HepG2 (cell line): Measurements from ENCODE around the gene CLCN2. TPM values are rescaled to one million over a fixed set of nuclear protein-coding genes. Genes with fewer than 3 reads are reported as not detected.

Source experiments
- CBX2 ChIP-seq, 2 experiments: fragments of 200-600 bp in 1 of 2; sonication (generic); formaldehyde crosslinking in 1 of 2; IDR thresholded peaks; 2 replicates each; pipeline versions ENCODE4 v1.7.0 to v1.8.1; 2018 to 2022; ENCODE audit warnings: low read depth in 2 of 2, low read length in 1 of 2, mild to moderate bottlenecking in 1 of 2, missing genetic modification reagents in 1 of 2
- GATA4 ChIP-seq: sonication (generic); IDR thresholded peaks from 2 replicates; pipeline ENCODE4 v1.6.1; 2016; ENCODE audit warnings: antibody characterized with exemption, low read depth, borderline replicate concordance
- GZF1 ChIP-seq: sonication (generic); formaldehyde crosslinking; IDR thresholded peaks from 2 replicates; pipeline ENCODE4 v1.5.1; 2020; ENCODE audit warnings: mild to moderate bottlenecking, missing genetic modification reagents
- KAT2B ChIP-seq: fragments of 150-350 bp; IDR thresholded peaks from 2 replicates; pipeline ENCODE4 v1.6.1; 2014; ENCODE audit warnings: low read depth, low read length, borderline replicate concordance
- MIER3 ChIP-seq: IDR thresholded peaks from 2 replicates; pipeline ENCODE4 v1.6.1; 2016; ENCODE audit warnings: missing compliant biosample characterization, borderline replicate concordance
- POLR2G ChIP-seq: fragments of 200-400 bp; formaldehyde crosslinking; IDR thresholded peaks from 2 replicates; pipeline ENCODE4 v1.6.1; 2018; ENCODE audit warnings: mild to moderate bottlenecking, low read depth, low read length, moderate library complexity
- RAD21 ChIP-seq: fragments of 450-650 bp; formaldehyde crosslinking; IDR thresholded peaks from 2 replicates; pipeline ENCODE4 v1.5.0; 2020; ENCODE audit warnings: mild to moderate bottlenecking
- SMAD9 ChIP-seq: sonication (generic); formaldehyde crosslinking; IDR thresholded peaks from 2 replicates; pipeline ENCODE4 v1.5.1; 2020; ENCODE audit warnings: mild to moderate bottlenecking, missing genetic modification reagents
- SOX6 ChIP-seq, 2 experiments: fragments of 450-650 bp in 1 of 2; sonication (generic) in 1 of 2; formaldehyde crosslinking in 1 of 2; IDR thresholded peaks; 2 replicates each; pipeline versions ENCODE4 v1.4.0 to v1.6.1; 2017 to 2020; ENCODE audit warnings: antibody characterized with exemption in 1 of 2, mild to moderate bottlenecking in 1 of 2, missing genetic modification reagents in 1 of 2
- SRSF9 ChIP-seq: fragments of 200-400 bp; formaldehyde crosslinking; IDR thresholded peaks from 2 replicates; pipeline ENCODE4 v1.6.1; 2018; ENCODE audit warnings: borderline replicate concordance, mild to moderate bottlenecking, low read depth, low read length; ENCODE audit not compliant: insufficient read depth, poor library complexity, severe bottlenecking
- ZNF136 ChIP-seq: sonication (generic); formaldehyde crosslinking; IDR thresholded peaks from 2 replicates; pipeline ENCODE4 v1.8.1; 2022; ENCODE audit warnings: low read depth, mild to moderate bottlenecking, moderate library complexity, missing genetic modification reagents
- ZNF253 ChIP-seq: sonication (generic); formaldehyde crosslinking; IDR thresholded peaks from 2 replicates; pipeline ENCODE4 v1.8.0; 2022; ENCODE audit warnings: mild to moderate bottlenecking, missing genetic modification reagents, borderline replicate concordance
- ZNF274 ChIP-seq: sonication (generic); formaldehyde crosslinking; IDR thresholded peaks from 2 replicates; pipeline ENCODE4 v1.5.1; 2020; ENCODE audit warnings: mild to moderate bottlenecking, missing genetic modification reagents
- ZNF552 ChIP-seq: sonication (generic); formaldehyde crosslinking; IDR thresholded peaks from 2 replicates; pipeline ENCODE4 v1.9.0; 2022; ENCODE audit warnings: missing genetic modification reagents, mild to moderate bottlenecking, borderline replicate concordance
- ZNF607 ChIP-seq: sonication (generic); formaldehyde crosslinking; IDR thresholded peaks from 2 replicates; pipeline ENCODE4 v1.5.1; 2020; ENCODE audit warnings: missing genetic modification reagents, mild to moderate bottlenecking, borderline replicate concordance
- ZNF670 ChIP-seq: sonication (generic); formaldehyde crosslinking; IDR thresholded peaks from 2 replicates; pipeline ENCODE4 v1.8.0; 2022; ENCODE audit warnings: mild to moderate bottlenecking, missing genetic modification reagents, borderline replicate concordance
- ZNF761 ChIP-seq: sonication (generic); formaldehyde crosslinking; conservative IDR thresholded peaks from 2 replicates; pipeline ENCODE4 v1.4.0; 2020; ENCODE audit warnings: mild to moderate bottlenecking, missing genetic modification reagents
- ZSCAN21 ChIP-seq: sonication (generic); formaldehyde crosslinking; IDR thresholded peaks from 2 replicates; pipeline ENCODE4 v1.8.0; 2022; ENCODE audit warnings: mild to moderate bottlenecking, missing genetic modification reagents, moderate library complexity, borderline replicate concordance
- ZZZ3 ChIP-seq: sonication (generic); formaldehyde crosslinking; IDR thresholded peaks from 2 replicates; pipeline ENCODE4 v1.4.0; 2020; ENCODE audit warnings: missing genetic modification reagents, mild to moderate bottlenecking, borderline replicate concordance
- polyA plus RNA-seq, 8 experiments: library from polyadenylated mRNA; depleted of rRNA in 3 of 8; stranded (reverse) in 7 of 8; unstranded in 1 of 8; fragments of >200 nt; fragmentation: Illumina TruSeq in 4 of 8; extraction: Trizol in 4 of 8; gene quantifications; 2 replicates each; pipeline versions ENCODE4 v1.2.1 to v1.2.3, GENCODE V29; 2011 to 2016; ENCODE audit warnings: low read depth in 4 of 8, missing spikeins in 1 of 8, mixed read lengths in 1 of 8; ENCODE audit not compliant: insufficient read depth in 1 of 8
- total RNA-seq, 5 experiments: library from RNA; depleted of rRNA; stranded (reverse); fragments of >200 nt; fragmentation: Illumina TruSeq; extraction: Trizol; gene quantifications; 2 replicates each; pipeline ENCODE4 v1.2.3, GENCODE V29; 2016; ENCODE audit warnings: low read depth in 1 of 5
- TF ChIP-seq, protein P1 (sequence below): fragments of 450-650 bp; IDR thresholded peaks from 2 replicates; pipeline ENCODE4 v1.6.1; 2017
- TF ChIP-seq, protein P2 (sequence below): sonication (generic); formaldehyde crosslinking; IDR thresholded peaks from 2 replicates; pipeline ENCODE4 v1.5.0; 2020; ENCODE audit warnings: missing genetic modification reagents
- TF ChIP-seq, protein P3 (sequence below): sonication (generic); formaldehyde crosslinking; IDR thresholded peaks from 2 replicates; pipeline ENCODE4 v1.8.1; 2023; ENCODE audit warnings: mild to moderate bottlenecking, missing genetic modification reagents
- TF ChIP-seq, protein P4 (sequence below): IDR thresholded peaks from 2 replicates; pipeline ENCODE4 v1.6.1; 2016; ENCODE audit warnings: missing biosample characterization, missing genetic modification reagents, low read depth
- TF ChIP-seq, protein P5 (sequence below): sonication (generic); formaldehyde crosslinking; IDR thresholded peaks from 2 replicates; pipeline ENCODE4 v1.4.0; 2020; ENCODE audit warnings: mild to moderate bottlenecking, missing genetic modification reagents

CLCN2 gene
- total and polyA plus RNA-seq, 2 of the 13 experiments (the other 11 are each of a cell fraction or from before 2014, with no cell fraction given) = 11.4 to 13.5 TPM

DNA sequence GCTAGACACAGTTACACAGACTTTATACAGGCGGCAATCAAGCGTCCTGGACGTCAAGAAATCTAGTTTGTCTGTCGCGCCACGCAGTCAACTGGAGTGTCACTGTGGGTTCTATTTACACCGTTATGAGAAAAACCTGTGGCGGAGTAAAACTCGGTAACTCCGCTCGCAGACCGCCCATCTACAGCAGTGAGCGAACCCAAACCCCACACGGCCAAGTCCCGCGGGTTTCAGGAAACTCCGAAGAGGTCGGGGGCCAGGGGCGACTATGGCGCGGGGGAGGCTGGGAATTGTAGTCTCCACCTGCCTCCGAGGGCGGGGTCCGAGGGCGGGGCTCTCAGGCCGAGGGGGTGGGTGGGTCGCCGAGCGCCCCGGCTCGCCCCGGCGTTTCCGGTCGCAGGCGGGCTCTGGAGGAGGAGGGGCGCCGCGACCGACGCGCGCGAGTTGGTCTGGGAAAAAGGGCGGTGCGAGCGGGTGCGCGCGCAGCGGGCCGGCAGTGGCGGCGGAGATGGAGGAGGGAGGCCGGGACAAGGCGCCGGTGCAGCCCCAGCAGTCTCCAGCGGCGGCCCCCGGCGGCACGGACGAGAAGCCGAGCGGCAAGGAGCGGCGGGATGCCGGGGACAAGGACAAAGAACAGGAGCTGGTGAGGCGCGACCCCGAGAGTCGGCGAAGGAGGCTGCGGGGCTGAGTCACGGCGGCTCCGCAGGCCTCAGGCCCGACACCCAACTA is 62.5 kb downstream of the CLCN2 start, which contains the start of gene PSMD2 (continued):
- TF ChIP-seq, protein P1, sequence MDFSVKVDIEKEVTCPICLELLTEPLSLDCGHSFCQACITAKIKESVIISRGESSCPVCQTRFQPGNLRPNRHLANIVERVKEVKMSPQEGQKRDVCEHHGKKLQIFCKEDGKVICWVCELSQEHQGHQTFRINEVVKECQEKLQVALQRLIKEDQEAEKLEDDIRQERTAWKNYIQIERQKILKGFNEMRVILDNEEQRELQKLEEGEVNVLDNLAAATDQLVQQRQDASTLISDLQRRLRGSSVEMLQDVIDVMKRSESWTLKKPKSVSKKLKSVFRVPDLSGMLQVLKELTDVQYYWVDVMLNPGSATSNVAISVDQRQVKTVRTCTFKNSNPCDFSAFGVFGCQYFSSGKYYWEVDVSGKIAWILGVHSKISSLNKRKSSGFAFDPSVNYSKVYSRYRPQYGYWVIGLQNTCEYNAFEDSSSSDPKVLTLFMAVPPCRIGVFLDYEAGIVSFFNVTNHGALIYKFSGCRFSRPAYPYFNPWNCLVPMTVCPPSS = no peak
- TF ChIP-seq POLR2G (peak; percentile 95), RAD21 (CRISPR knock-in tag) (0 out of 2 replicates have a peak, but pooled peaks have one; percentile 10), ZSCAN21 (peak; percentile 78), SMAD9 (CRISPR knock-in tag) (no peak), ZNF552 (no peak), ZNF253 (CRISPR knock-in tag) (no peak), MIER3 (CRISPR knock-in tag) (no peak), SRSF9 (no peak), GZF1 (CRISPR knock-in tag) (no peak), ZZZ3 (CRISPR knock-in tag) (peak; percentile 68; the same call in 1 of the 2 replicates), CBX2 (IDR thresholded peaks at IDR 0.05; ENCODE audit: low read depth, low read length) (no peak), CBX2 (CRISPR knock-in tag; IDR thresholded peaks at IDR 0.05; ENCODE audit: low read depth) (no peak), ZNF761 (CRISPR knock-in tag) (no peak), ZNF274 (CRISPR knock-in tag) (peak; percentile 42; the same call in 1 of the 2 replicates), ZNF136 (0 out of 2 replicates have a peak, but pooled peaks have one; percentile 65), ZNF670 (CRISPR knock-in tag) (no peak), GATA4 (no peak; the same call in 1 of the 2 replicates), KAT2B (no peak), ZNF607 (peak; percentile 52; the same call in 1 of the 2 replicates), SOX6 (IDR thresholded peaks at IDR 0.05) (no peak), SOX6 (CRISPR knock-in tag; IDR thresholded peaks at IDR 0.05) (peak; percentile 24; the same call in 1 of the 2 replicates)
- TF ChIP-seq, protein P2, sequence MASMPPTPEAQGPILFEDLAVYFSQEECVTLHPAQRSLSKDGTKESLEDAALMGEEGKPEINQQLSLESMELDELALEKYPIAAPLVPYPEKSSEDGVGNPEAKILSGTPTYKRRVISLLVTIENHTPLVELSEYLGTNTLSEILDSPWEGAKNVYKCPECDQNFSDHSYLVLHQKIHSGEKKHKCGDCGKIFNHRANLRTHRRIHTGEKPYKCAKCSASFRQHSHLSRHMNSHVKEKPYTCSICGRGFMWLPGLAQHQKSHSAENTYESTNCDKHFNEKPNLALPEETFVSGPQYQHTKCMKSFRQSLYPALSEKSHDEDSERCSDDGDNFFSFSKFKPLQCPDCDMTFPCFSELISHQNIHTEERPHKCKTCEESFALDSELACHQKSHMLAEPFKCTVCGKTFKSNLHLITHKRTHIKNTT = no peak
- TF ChIP-seq, protein P3, sequence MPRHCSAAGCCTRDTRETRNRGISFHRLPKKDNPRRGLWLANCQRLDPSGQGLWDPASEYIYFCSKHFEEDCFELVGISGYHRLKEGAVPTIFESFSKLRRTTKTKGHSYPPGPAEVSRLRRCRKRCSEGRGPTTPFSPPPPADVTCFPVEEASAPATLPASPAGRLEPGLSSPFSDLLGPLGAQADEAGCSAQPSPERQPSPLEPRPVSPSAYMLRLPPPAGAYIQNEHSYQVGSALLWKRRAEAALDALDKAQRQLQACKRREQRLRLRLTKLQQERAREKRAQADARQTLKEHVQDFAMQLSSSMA (CRISPR knock-in tag) = no peak
- TF ChIP-seq, protein P4, sequence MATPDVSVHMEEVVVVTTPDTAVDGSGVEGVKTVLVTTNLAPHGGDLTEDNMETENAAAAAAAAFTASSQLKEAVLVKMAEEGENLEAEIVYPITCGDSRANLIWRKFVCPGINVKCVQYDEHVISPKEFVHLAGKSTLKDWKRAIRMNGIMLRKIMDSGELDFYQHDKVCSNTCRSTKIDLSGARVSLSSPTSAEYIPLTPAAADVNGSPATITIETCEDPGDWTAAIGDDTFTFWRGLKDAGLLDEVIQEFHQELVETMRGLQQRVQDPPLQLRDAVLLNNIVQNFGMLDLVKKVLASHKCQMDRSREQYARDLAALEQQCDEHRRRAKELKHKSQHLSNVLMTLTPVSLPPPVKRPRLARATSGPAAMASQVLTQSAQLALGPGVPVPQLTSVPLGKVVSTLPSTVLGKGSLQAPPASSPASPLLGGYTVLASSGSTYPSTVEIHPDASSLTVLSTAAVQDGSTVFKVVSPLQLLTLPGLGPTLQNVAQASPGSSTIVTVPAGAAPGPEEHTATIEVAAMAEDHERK (CRISPR knock-in tag) = peak; percentile 49
- TF ChIP-seq, protein P5, sequence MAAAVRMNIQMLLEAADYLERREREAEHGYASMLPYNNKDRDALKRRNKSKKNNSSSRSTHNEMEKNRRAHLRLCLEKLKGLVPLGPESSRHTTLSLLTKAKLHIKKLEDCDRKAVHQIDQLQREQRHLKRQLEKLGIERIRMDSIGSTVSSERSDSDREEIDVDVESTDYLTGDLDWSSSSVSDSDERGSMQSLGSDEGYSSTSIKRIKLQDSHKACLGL (CRISPR knock-in tag) = no peak; the same call in 1 of the 2 replicates
